H9 (cell line): ENCODE results near the gene EFHD2. TPM values are rescaled to one million over a fixed set of nuclear protein-coding genes. Genes with fewer than 3 reads are reported as not detected.

Experiments
- DNase-seq: peaks from one replicate; pipeline ENCODE4 v3.0.0-alpha.2; 2017
- H2AFZ ChIP-seq: one replicate; pipeline ENCODE4 v1.6.1; 2013; ENCODE audit warnings: mild to moderate bottlenecking, low read length, control low read depth, moderate library complexity
- H2AK5ac ChIP-seq: 2 replicates; pipeline ENCODE4 v1.6.1; 2013; ENCODE audit warnings: low read length, control low read depth, mixed read lengths; ENCODE audit not compliant: insufficient read length
- H2BK120ac ChIP-seq: one replicate; pipeline ENCODE4 v1.6.1; 2013; ENCODE audit warnings: low read depth, mild to moderate bottlenecking, low read length, control low read depth, inconsistent platforms; ENCODE audit not compliant: poor library complexity, severe bottlenecking
- H2BK12ac ChIP-seq: 2 replicates; pipeline ENCODE4 v1.6.1; 2013; ENCODE audit warnings: low read length, control low read depth, mixed read lengths, low read depth; ENCODE audit not compliant: insufficient read length
- H2BK15ac ChIP-seq: 2 replicates; pipeline ENCODE4 v1.6.1; 2013; ENCODE audit warnings: low read depth, low read length, control low read depth
- H2BK20ac ChIP-seq: one replicate; pipeline ENCODE4 v1.6.1; 2013; ENCODE audit warnings: low read depth, mild to moderate bottlenecking, low read length, control low read depth, inconsistent platforms; ENCODE audit not compliant: poor library complexity, severe bottlenecking
- H2BK5ac ChIP-seq: 2 replicates; pipeline ENCODE4 v1.6.1; 2013; ENCODE audit warnings: low read length, control low read depth, mixed read lengths; ENCODE audit not compliant: insufficient read length
- H3K14ac ChIP-seq: 2 replicates; pipeline ENCODE4 v1.6.1; 2013; ENCODE audit warnings: low read length, control low read depth; ENCODE audit not compliant: insufficient read depth
- H3K18ac ChIP-seq: 2 replicates; pipeline ENCODE4 v1.6.1; 2013; ENCODE audit warnings: low read depth, mild to moderate bottlenecking, mixed read lengths, low read length, control low read depth; ENCODE audit not compliant: insufficient read length
- H3K23ac ChIP-seq: 2 replicates; pipeline ENCODE4 v1.6.1; 2013; ENCODE audit warnings: low read length, control low read depth, mixed read lengths, low read depth; ENCODE audit not compliant: insufficient read length
- H3K23me2 ChIP-seq: 2 replicates; pipeline ENCODE4 v1.6.1; 2013; ENCODE audit warnings: low read depth, mild to moderate bottlenecking, mixed read lengths, low read length, control low read depth; ENCODE audit not compliant: insufficient read length, poor library complexity, severe bottlenecking
- H3K27ac ChIP-seq: 2 replicates; pipeline ENCODE4 v1.5.1; 2013; ENCODE audit warnings: low read length, control low read depth, mixed read lengths, low read depth; ENCODE audit not compliant: insufficient read length
- H3K27me3 ChIP-seq: 2 replicates; pipeline ENCODE4 v1.6.1; 2013; ENCODE audit warnings: low read length, control low read depth, inconsistent platforms; ENCODE audit not compliant: insufficient read depth
- H3K4ac ChIP-seq: 2 replicates; pipeline ENCODE4 v1.6.1; 2013; ENCODE audit warnings: low read depth, mild to moderate bottlenecking, control low read depth, inconsistent platforms, low read length, moderate library complexity
- H3K4me1 ChIP-seq: 2 replicates; pipeline ENCODE4 v1.6.1; 2013; ENCODE audit warnings: low read length, control low read depth, inconsistent platforms; ENCODE audit not compliant: insufficient read depth
- H3K4me2 ChIP-seq: 2 replicates; pipeline ENCODE4 v1.6.1; 2013; ENCODE audit warnings: low read length, control low read depth, mixed read lengths; ENCODE audit not compliant: insufficient read length, insufficient read depth
- H3K56ac ChIP-seq: 2 replicates; pipeline ENCODE4 v1.6.1; 2013; ENCODE audit warnings: low read depth, mild to moderate bottlenecking, mixed read lengths, low read length, control low read depth; ENCODE audit not compliant: insufficient read length
- H3K79me1 ChIP-seq: 2 replicates; pipeline ENCODE4 v1.6.1; 2013; ENCODE audit warnings: low read depth, mild to moderate bottlenecking, moderate library complexity, low read length, control low read depth, inconsistent platforms; ENCODE audit not compliant: insufficient read depth, poor library complexity, severe bottlenecking
- H3K79me2 ChIP-seq: 2 replicates; pipeline ENCODE4 v1.6.1; 2013; ENCODE audit warnings: low read length, control low read depth, inconsistent platforms; ENCODE audit not compliant: insufficient read depth
- H3K9ac ChIP-seq: 2 replicates; pipeline ENCODE4 v1.6.1; 2013; ENCODE audit warnings: low read length, control low read depth, mixed read lengths; ENCODE audit not compliant: insufficient read length; ENCODE audit errors: extremely low read depth
- H3K9me3 ChIP-seq: one replicate; pipeline ENCODE4 v1.6.1; 2013; ENCODE audit warnings: low read depth, low read length, inconsistent platforms; ENCODE audit not compliant: control insufficient read depth
- H3T11ph ChIP-seq: one replicate; pipeline ENCODE4 v1.6.1; 2013; ENCODE audit warnings: mild to moderate bottlenecking, low read length, control low read depth, inconsistent platforms
- H4K20me1 ChIP-seq: one replicate; pipeline ENCODE4 v1.6.1; 2013; ENCODE audit not compliant: control insufficient read depth, insufficient read length, insufficient read depth
- H4K5ac ChIP-seq: 2 replicates; pipeline ENCODE4 v1.6.1; 2013; ENCODE audit warnings: low read depth, mild to moderate bottlenecking, mixed read lengths, low read length, control low read depth; ENCODE audit not compliant: insufficient read length
- H4K8ac ChIP-seq: replicated peaks from 2 replicates; pipeline ENCODE4 v1.6.1; 2013; ENCODE audit warnings: low read length, control low read depth, mixed read lengths, low read depth; ENCODE audit not compliant: insufficient read length
- H4K91ac ChIP-seq: 2 replicates; pipeline ENCODE4 v1.6.1; 2013; ENCODE audit warnings: low read depth, mild to moderate bottlenecking, moderate library complexity, mixed read lengths, low read length, control low read depth; ENCODE audit not compliant: insufficient read length
- H3K27ac Mint-ChIP-seq, 3 experiments: 2 replicates in 2 of 3; 3 replicates in 1 of 3; pipeline ENCODE4 v1.8.0; 2020 to 2021; ENCODE audit warnings: mixed read lengths in 3 of 3, mild to moderate bottlenecking in 1 of 3, moderate library complexity in 1 of 3
- H3K27me3 Mint-ChIP-seq: 2 replicates; pipeline ENCODE4 v1.8.0; 2021; ENCODE audit warnings: low read depth, mild to moderate bottlenecking, moderate library complexity, mixed read lengths
- H3K36me3 Mint-ChIP-seq, 3 experiments: 2 replicates in 2 of 3; 3 replicates in 1 of 3; pipeline ENCODE4 v1.8.0; 2020 to 2021; ENCODE audit warnings: low read depth in 3 of 3, mixed read lengths in 3 of 3; ENCODE audit not compliant: insufficient read depth in 1 of 3
- H3K4me1 Mint-ChIP-seq, 2 experiments: 2 replicates each; pipeline ENCODE4 v1.8.0; 2020; ENCODE audit warnings: mixed read lengths in 2 of 2
- H3K4me3 Mint-ChIP-seq, 2 experiments: 2 replicates in 1 of 2; 3 replicates in 1 of 2; pipeline ENCODE4 v1.8.0; 2020 to 2021; ENCODE audit warnings: mild to moderate bottlenecking in 2 of 2, mixed read lengths in 2 of 2, moderate library complexity in 1 of 2
- H3K9me3 Mint-ChIP-seq, 2 experiments: 2 replicates in 1 of 2; 3 replicates in 1 of 2; pipeline ENCODE4 v1.8.0; 2020; ENCODE audit warnings: mild to moderate bottlenecking in 2 of 2, mixed read lengths in 2 of 2, moderate library complexity in 1 of 2
- WGBS: extraction: QIAGEN DNeasy Blood & Tissue Kit; methylation state at CpG from one replicate; pipeline ENCODE4 v1.1.7; 2013; ENCODE audit warnings: missing lambda C conversion rate, low lambda C conversion rate, mixed read lengths; ENCODE audit not compliant: insufficient read length; ENCODE audit errors: extremely low coverage; 5-methylcytosine and 5-hydroxymethylcytosine counted together
- total RNA-seq: library from RNA; stranded (reverse); gene quantifications from 2 replicates; pipeline ENCODE4 v1.2.1, GENCODE V29; 2021
- TF ChIP-seq, protein P1 (sequence below): fragments of 200-600 bp; sonication (generic); conservative IDR thresholded peaks from 3 replicates; pipeline ENCODE4 v1.8.0; 2021; ENCODE audit warnings: antibody characterized with exemption, mild to moderate bottlenecking

EFHD2 gene
- total RNA-seq, 1 experiment from 2014 or later = 16.5 TPM

DNA sequence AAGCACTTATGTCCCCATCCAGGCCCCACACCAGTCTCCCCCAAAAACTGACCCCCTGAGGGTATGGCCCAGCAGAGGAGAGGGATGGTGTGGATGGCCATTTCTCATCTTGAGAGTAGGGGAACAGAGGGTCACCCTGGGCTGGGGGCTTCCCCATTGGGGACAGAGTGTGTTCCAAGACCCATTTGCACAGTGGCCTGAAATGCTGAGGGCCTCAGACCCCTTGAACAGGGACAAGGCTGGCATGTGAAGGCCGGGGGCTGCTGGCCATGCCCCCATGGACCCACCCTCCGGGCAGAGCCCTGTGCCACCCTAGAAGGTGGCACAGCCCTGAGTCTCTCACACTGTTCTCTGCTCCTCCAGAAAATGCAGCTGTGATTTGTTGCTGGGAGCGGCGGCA is 36.5 kb downstream of the EFHD2 start:
- H2BK120ac ChIP-seq = no peak overlapping the region
- no peaks in the 10 kb centered on the region for H3K9me3 ChIP-seq
- H3K23ac ChIP-seq = no peak overlapping the region
- Mint-ChIP-seq H3K27ac (peak overlapping the region in 1 of 3 experiments; percentile 79; a peak in 1 of 7 replicates), H3K27me3 (peaks cover 7% of the 10 kb centered on the region), H3K9me3 (peaks cover 0 to 6% of the 10 kb centered on the region in 2 experiments; a peak in 3 of 5 replicates), H3K4me1 (no peaks in the 10 kb centered on the region), H3K4me3 (no peak overlapping the region), H3K36me3 (no peaks in the 10 kb centered on the region; a peak in 1 of 7 replicates)
- no peak for DNase-seq
- H3K9ac ChIP-seq = no peak overlapping the region
- WGBS = no CpG with 5 or more reads among the region's 4 CpGs
- H2BK12ac ChIP-seq = no peak overlapping the region
- no peak overlapping the region for H4K5ac ChIP-seq
- no peak overlapping the region for H4K91ac ChIP-seq
- H3T11ph ChIP-seq = no peak overlapping the region
- H3K27me3 ChIP-seq = no peaks in the 10 kb centered on the region
- no peak overlapping the region for H2BK20ac ChIP-seq
- no peak overlapping the region for H4K8ac ChIP-seq
- H3K23me2 ChIP-seq = no peaks in the 10 kb centered on the region
- no peak overlapping the region for H3K4me2 ChIP-seq
- no peak overlapping the region for H3K14ac ChIP-seq
- H3K27ac ChIP-seq = no peak overlapping the region
- no peak overlapping the region for H2AFZ ChIP-seq
- H4K20me1 ChIP-seq = no peaks in the 10 kb centered on the region
- TF ChIP-seq, protein P1, sequence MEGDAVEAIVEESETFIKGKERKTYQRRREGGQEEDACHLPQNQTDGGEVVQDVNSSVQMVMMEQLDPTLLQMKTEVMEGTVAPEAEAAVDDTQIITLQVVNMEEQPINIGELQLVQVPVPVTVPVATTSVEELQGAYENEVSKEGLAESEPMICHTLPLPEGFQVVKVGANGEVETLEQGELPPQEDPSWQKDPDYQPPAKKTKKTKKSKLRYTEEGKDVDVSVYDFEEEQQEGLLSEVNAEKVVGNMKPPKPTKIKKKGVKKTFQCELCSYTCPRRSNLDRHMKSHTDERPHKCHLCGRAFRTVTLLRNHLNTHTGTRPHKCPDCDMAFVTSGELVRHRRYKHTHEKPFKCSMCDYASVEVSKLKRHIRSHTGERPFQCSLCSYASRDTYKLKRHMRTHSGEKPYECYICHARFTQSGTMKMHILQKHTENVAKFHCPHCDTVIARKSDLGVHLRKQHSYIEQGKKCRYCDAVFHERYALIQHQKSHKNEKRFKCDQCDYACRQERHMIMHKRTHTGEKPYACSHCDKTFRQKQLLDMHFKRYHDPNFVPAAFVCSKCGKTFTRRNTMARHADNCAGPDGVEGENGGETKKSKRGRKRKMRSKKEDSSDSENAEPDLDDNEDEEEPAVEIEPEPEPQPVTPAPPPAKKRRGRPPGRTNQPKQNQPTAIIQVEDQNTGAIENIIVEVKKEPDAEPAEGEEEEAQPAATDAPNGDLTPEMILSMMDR = no peak
- H3K79me1 ChIP-seq = no peaks in the 10 kb centered on the region
- no peak overlapping the region for H2BK5ac ChIP-seq
- no peak overlapping the region for H2AK5ac ChIP-seq
- H3K4ac ChIP-seq = no peak overlapping the region
- no peak overlapping the region for H2BK15ac ChIP-seq
- no peak overlapping the region for H3K18ac ChIP-seq
- no peaks in the 10 kb centered on the region for H3K4me1 ChIP-seq
- no peaks in the 10 kb centered on the region for H3K79me2 ChIP-seq
- H3K56ac ChIP-seq = no peak overlapping the region
